GM12878 (cell line): ENCODE results near the gene ELK4. TPM values are rescaled to one million over a fixed set of nuclear protein-coding genes. Genes with fewer than 3 reads are reported as not detected.

Experiments
- CBFB ChIP-seq: IDR thresholded peaks from 2 replicates; pipeline ENCODE4 v1.6.1; 2016; ENCODE audit warnings: antibody characterized with exemption, low read depth
- CBX5 ChIP-seq: sonication (generic); IDR thresholded peaks from 2 replicates; pipeline ENCODE4 v1.6.1; 2016; ENCODE audit warnings: low read depth, moderate library complexity, mild to moderate bottlenecking, inconsistent platforms
- DPF2 ChIP-seq: fragments of 450-650 bp; IDR thresholded peaks from 2 replicates; pipeline ENCODE4 v1.6.1; 2017; ENCODE audit warnings: mild to moderate bottlenecking
- EED ChIP-seq: sonication (generic); IDR thresholded peaks from 2 replicates; pipeline ENCODE4 v1.6.1; 2016; ENCODE audit warnings: antibody characterized with exemption, low read depth
- EGR1 ChIP-seq, 2 experiments: IDR thresholded peaks; 1 replicate in 1 of 2; 2 replicates in 1 of 2; pipeline ENCODE4 v1.6.1; 2011 to 2012; ENCODE audit warnings: low read depth in 2 of 2, low read length in 2 of 2, borderline replicate concordance in 1 of 2, mild to moderate bottlenecking in 1 of 2, moderate library complexity in 1 of 2
- FOXM1 ChIP-seq: IDR thresholded peaks from 2 replicates; pipeline ENCODE4 v1.6.1; 2012; ENCODE audit warnings: low read depth, mild to moderate bottlenecking, inconsistent platforms, low read length, moderate library complexity
- HDGF ChIP-seq: fragments of 450-650 bp; IDR thresholded peaks from 2 replicates; pipeline ENCODE4 v1.6.1; 2016; ENCODE audit warnings: antibody characterized with exemption
- IKZF1 ChIP-seq: fragments of 450-650 bp; conservative IDR thresholded peaks from 2 replicates; pipeline ENCODE4 v1.6.1; 2017; ENCODE audit warnings: antibody characterized with exemption, mild to moderate bottlenecking
- JUND ChIP-seq: IDR thresholded peaks from 2 replicates; pipeline ENCODE4 v1.6.1; 2012; ENCODE audit warnings: low read depth, mild to moderate bottlenecking, low read length, improper control_type of control experiment, moderate library complexity
- LARP7 ChIP-seq: fragments of 450-650 bp; IDR thresholded peaks from 2 replicates; pipeline ENCODE4 v1.6.1; 2017; ENCODE audit warnings: mild to moderate bottlenecking
- MXI1 ChIP-seq: fragments of 150-350 bp; IDR thresholded peaks from 2 replicates; pipeline ENCODE4 v1.6.1; 2011; ENCODE audit warnings: low read depth, mild to moderate bottlenecking, inconsistent platforms, low read length, improper control_type of control experiment
- NFIC ChIP-seq: IDR thresholded peaks from 2 replicates; pipeline ENCODE4 v1.6.1; 2012; ENCODE audit warnings: low read depth, mild to moderate bottlenecking, inconsistent platforms, low read length, moderate library complexity
- NR2F1 ChIP-seq: fragments of 450-650 bp; conservative IDR thresholded peaks from 2 replicates; pipeline ENCODE4 v1.6.1; 2017; ENCODE audit warnings: mild to moderate bottlenecking
- POLR2A ChIP-seq: IDR thresholded peaks from 2 replicates; pipeline ENCODE4 v1.6.1; 2011; ENCODE audit warnings: low read depth, mild to moderate bottlenecking, low read length
- POLR2AphosphoS5 ChIP-seq: IDR thresholded peaks from 2 replicates; pipeline ENCODE4 v1.6.1; 2011; ENCODE audit warnings: mild to moderate bottlenecking, low read length, inconsistent platforms
- POU2F2 ChIP-seq: IDR thresholded peaks from 3 replicates; pipeline ENCODE4 v1.6.1; 2011; ENCODE audit warnings: low read depth, mild to moderate bottlenecking, low read length, borderline replicate concordance
- RB1 ChIP-seq: fragments of 450-650 bp; formaldehyde crosslinking; IDR thresholded peaks from 2 replicates; pipeline ENCODE4 v1.6.1; 2017; ENCODE audit warnings: mild to moderate bottlenecking, borderline replicate concordance
- RELA ChIP-seq: fragments of 450-650 bp; IDR thresholded peaks from 2 replicates; pipeline ENCODE4 v1.8.0; 2014; ENCODE audit warnings: borderline replicate concordance; ENCODE audit not compliant: partially characterized antibody
- SPI1 ChIP-seq: IDR thresholded peaks from 2 replicates; pipeline ENCODE4 v1.6.1; 2011; ENCODE audit warnings: low read depth, mild to moderate bottlenecking, low read length, moderate library complexity, borderline replicate concordance; ENCODE audit not compliant: insufficient read depth
- SRF ChIP-seq, 2 experiments: IDR thresholded peaks; 2 replicates each; pipeline ENCODE4 v1.6.1; 2011; ENCODE audit warnings: low read depth in 2 of 2, low read length in 2 of 2, mild to moderate bottlenecking in 1 of 2, moderate library complexity in 1 of 2
- TAF1 ChIP-seq: IDR thresholded peaks from 2 replicates; pipeline ENCODE4 v1.6.1; 2011; ENCODE audit warnings: mild to moderate bottlenecking, low read depth, low read length, borderline replicate concordance
- TBL1XR1 ChIP-seq: IDR thresholded peaks from 2 replicates; pipeline ENCODE4 v1.6.1; 2012; ENCODE audit warnings: low read depth, low read length, improper control_type of control experiment
- TCF12 ChIP-seq: IDR thresholded peaks from 2 replicates; pipeline ENCODE4 v1.6.1; 2011; ENCODE audit warnings: low read depth, mild to moderate bottlenecking, low read length
- ZNF384 ChIP-seq: IDR thresholded peaks from 2 replicates; pipeline ENCODE4 v1.6.1; 2012; ENCODE audit warnings: low read depth, mild to moderate bottlenecking, low read length, improper control_type of control experiment, borderline replicate concordance
- polyA plus RNA-seq, 11 experiments: library from polyadenylated mRNA; depleted of rRNA in 4 of 11; unstranded in 6 of 11; stranded (reverse) in 5 of 11; fragments of >200 nt; fragmentation: Nextera tagmentation in 4 of 11; fragmentation: Illumina TruSeq in 1 of 11; extraction: Ambion mirVana in 4 of 11; extraction: Trizol in 1 of 11; gene quantifications; 1 replicate in 1 of 11; 2 replicates in 10 of 11; pipeline versions ENCODE4 v1.2.1 to v1.2.3, GENCODE V29; 2011 to 2016; ENCODE audit warnings: inconsistent platforms in 2 of 11, missing spikeins in 2 of 11, low read depth in 1 of 11
- total RNA-seq, 4 experiments: library from RNA; depleted of rRNA in 3 of 4; stranded (reverse); fragments of >200 nt in 3 of 4; fragmentation: Illumina TruSeq in 1 of 4; extraction: Trizol in 1 of 4; gene quantifications; 2 replicates each; pipeline versions ENCODE4 v1.2.1 to v1.2.3, GENCODE V29; 2013 to 2021
- TF ChIP-seq, protein P1 (sequence below): fragments of 450-650 bp; IDR thresholded peaks from 2 replicates; pipeline ENCODE4 v1.6.1; 2016; ENCODE audit warnings: mild to moderate bottlenecking
- TF ChIP-seq, protein P2 (sequence below): IDR thresholded peaks from 2 replicates; pipeline ENCODE4 v1.6.1; 2011; ENCODE audit warnings: borderline replicate concordance, low read depth, mild to moderate bottlenecking, moderate library complexity, mixed read lengths, low read length; ENCODE audit not compliant: insufficient read depth; ENCODE audit errors: extremely low read length
- TF ChIP-seq, protein P3 (sequence below): fragments of 450-650 bp; IDR thresholded peaks from 2 replicates; pipeline ENCODE4 v1.6.1; 2017; ENCODE audit warnings: mild to moderate bottlenecking
- TF ChIP-seq, protein P4 (sequence below): IDR thresholded peaks from 2 replicates; pipeline ENCODE4 v1.6.1; 2012; ENCODE audit warnings: low read depth, low read length, improper control_type of control experiment

ELK4 gene
- total and polyA plus RNA-seq, 10 of the 15 experiments (the other 5 are each of a cell fraction or from before 2014, with no cell fraction given) = 5.2 to 71.5 (median 18.5) TPM

DNA sequence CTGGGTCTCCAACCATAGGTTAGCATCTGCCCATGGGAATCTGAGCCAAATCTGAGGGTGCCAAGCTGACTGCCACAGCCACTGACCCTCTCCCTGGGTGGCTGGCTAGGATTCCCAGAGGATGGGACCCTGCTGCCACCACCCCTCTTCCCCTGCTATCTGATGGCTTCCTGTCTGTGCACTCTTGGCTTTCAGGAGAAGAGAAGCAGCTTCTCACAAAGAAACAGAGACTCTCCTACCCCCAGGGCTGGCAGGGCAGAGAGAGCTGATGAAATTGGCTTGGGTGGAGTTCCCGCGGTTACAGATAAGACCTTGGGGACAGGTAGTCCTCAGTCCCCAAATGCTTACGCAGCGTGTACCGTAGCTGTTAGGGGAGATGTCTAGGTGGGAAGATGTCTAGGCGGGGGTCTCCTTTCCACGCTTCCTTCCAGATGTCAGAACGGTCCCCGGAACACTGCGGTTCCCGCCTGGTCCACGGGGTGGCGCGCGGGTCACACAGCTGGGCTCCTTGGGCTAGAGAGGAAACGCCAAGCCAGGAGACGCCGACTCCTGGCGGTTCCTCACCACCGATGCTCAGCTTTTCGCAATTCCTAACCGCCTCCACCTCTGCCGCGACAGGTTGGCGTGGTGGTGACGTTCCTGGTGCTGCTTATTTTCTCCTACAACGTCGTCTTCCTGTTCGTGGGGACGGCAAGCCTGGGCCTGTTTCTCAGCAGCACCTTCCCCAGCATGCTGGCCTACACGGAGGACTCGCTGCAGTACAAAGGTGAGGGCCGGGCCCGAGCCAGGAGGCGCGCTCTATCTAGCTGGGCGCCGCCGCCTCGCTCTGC, 40.1 kb downstream of the ELK4 start (continued):
- TF ChIP-seq, protein P1, sequence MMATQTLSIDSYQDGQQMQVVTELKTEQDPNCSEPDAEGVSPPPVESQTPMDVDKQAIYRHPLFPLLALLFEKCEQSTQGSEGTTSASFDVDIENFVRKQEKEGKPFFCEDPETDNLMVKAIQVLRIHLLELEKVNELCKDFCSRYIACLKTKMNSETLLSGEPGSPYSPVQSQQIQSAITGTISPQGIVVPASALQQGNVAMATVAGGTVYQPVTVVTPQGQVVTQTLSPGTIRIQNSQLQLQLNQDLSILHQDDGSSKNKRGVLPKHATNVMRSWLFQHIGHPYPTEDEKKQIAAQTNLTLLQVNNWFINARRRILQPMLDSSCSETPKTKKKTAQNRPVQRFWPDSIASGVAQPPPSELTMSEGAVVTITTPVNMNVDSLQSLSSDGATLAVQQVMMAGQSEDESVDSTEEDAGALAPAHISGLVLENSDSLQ = peak; percentile 50
- TF ChIP-seq CBFB = peak; percentile 83; the same call in 1 of the 2 replicates
- peak; percentile 64; the same call in 2 of the 3 replicates for TF ChIP-seq POU2F2
- 0 out of 3 replicates have a peak, but pooled peaks of 1 of the 2 experiments have one; percentile 17 for TF ChIP-seq EGR1 (IDR thresholded peaks at IDR 0.05; ENCODE audit: borderline replicate concordance in 1 of 2, low read depth in 2 of 2, low read length in 2 of 2)
- TF ChIP-seq, protein P2, sequence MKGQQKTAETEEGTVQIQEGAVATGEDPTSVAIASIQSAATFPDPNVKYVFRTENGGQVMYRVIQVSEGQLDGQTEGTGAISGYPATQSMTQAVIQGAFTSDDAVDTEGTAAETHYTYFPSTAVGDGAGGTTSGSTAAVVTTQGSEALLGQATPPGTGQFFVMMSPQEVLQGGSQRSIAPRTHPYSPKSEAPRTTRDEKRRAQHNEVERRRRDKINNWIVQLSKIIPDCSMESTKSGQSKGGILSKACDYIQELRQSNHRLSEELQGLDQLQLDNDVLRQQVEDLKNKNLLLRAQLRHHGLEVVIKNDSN = no peak
- no peak for TF ChIP-seq JUND
- TF ChIP-seq SRF (IDR thresholded peaks at IDR 0.05; ENCODE audit: low read depth in 2 of 2, low read length in 2 of 2) = 0 out of 4 replicates have a peak, but pooled peaks of 1 of the 2 experiments have one; percentile 29
- TF ChIP-seq ZNF384 = no peak
- TF ChIP-seq NFIC = no peak
- TF ChIP-seq, protein P3, sequence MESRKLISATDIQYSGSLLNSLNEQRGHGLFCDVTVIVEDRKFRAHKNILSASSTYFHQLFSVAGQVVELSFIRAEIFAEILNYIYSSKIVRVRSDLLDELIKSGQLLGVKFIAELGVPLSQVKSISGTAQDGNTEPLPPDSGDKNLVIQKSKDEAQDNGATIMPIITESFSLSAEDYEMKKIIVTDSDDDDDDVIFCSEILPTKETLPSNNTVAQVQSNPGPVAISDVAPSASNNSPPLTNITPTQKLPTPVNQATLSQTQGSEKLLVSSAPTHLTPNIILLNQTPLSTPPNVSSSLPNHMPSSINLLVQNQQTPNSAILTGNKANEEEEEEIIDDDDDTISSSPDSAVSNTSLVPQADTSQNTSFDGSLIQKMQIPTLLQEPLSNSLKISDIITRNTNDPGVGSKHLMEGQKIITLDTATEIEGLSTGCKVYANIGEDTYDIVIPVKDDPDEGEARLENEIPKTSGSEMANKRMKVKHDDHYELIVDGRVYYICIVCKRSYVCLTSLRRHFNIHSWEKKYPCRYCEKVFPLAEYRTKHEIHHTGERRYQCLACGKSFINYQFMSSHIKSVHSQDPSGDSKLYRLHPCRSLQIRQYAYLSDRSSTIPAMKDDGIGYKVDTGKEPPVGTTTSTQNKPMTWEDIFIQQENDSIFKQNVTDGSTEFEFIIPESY = no peak
- peak; percentile 41; the same call in 1 of the 2 replicates for TF ChIP-seq MXI1
- 0 out of 2 replicates have a peak, but pooled peaks have one; percentile 34 for TF ChIP-seq NR2F1
- TF ChIP-seq TBL1XR1 = no peak
- no peak for TF ChIP-seq RB1
- peak; percentile 63; the same call in 1 of the 2 replicates for TF ChIP-seq TCF12
- TF ChIP-seq, protein P4, sequence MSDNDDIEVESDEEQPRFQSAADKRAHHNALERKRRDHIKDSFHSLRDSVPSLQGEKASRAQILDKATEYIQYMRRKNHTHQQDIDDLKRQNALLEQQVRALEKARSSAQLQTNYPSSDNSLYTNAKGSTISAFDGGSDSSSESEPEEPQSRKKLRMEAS = peak; percentile 44; the same call in 1 of the 2 replicates
- peak; percentile 54; the same call in 1 of the 2 replicates for TF ChIP-seq SPI1
- peak; percentile 89 for TF ChIP-seq LARP7
- 0 out of 2 replicates have a peak, but pooled peaks have one; percentile 49 for TF ChIP-seq FOXM1
- TF ChIP-seq POLR2A = peak; percentile 69
- peak; percentile 70; the same call in 1 of the 2 replicates for TF ChIP-seq CBX5
- peak; percentile 66 for TF ChIP-seq DPF2
- TF ChIP-seq TAF1 = 0 out of 2 replicates have a peak, but pooled peaks have one; percentile 20
- peak; percentile 85; the same call in 1 of the 2 replicates for TF ChIP-seq HDGF
- peak; percentile 65 for TF ChIP-seq RELA
- TF ChIP-seq POLR2AphosphoS5 = peak; percentile 65
- TF ChIP-seq IKZF1 = peak; percentile 95
- TF ChIP-seq EED = peak; percentile 83
